ENCODE data around the gene IL17D. TPM values are rescaled to one million over a fixed set of nuclear protein-coding genes. Genes with fewer than 3 reads are reported as not detected.
"Not testable (repeated sequence)": the region's sequence is repeated elsewhere in the genome, so short reads cannot be mapped to it uniquely, and the experiment has no call there.

Gene IL17D
- total RNA-seq, 1 donor from 2014 or later, result 8.6 TPM

GRCh38 chr13:20676213-20676612, 27.3 kb upstream of the IL17D start:
- peaks cover 11% of the 10 kb centered on the region for H3K36me3 Mint-ChIP-seq (ENCODE audit: unreplicated experiment)
- H3K4me3 Mint-ChIP-seq (ENCODE audit: unreplicated experiment), result no peak overlapping the region
- TF ChIP-seq CTCF (IDR thresholded peaks at IDR 0.05), result no peak
- no peaks in the 10 kb centered on the region for H3K9me3 Mint-ChIP-seq (ENCODE audit: unreplicated experiment)
- H3K27ac Mint-ChIP-seq (ENCODE audit: unreplicated experiment), result no peak overlapping the region
- no peak for DNase-seq (ENCODE audit: extremely low spot score, unreplicated experiment)
- H3K27me3 Mint-ChIP-seq (ENCODE audit: unreplicated experiment), result no peaks in the 10 kb centered on the region
- no peaks in the 10 kb centered on the region for H3K4me1 Mint-ChIP-seq (ENCODE audit: unreplicated experiment)

GRCh38 chr13:20678606-20679005, 24.9 kb upstream of the IL17D start:
- H3K4me1 Mint-ChIP-seq (ENCODE audit: unreplicated experiment); H3K27ac Mint-ChIP-seq (ENCODE audit: unreplicated experiment); H3K27me3 Mint-ChIP-seq (ENCODE audit: unreplicated experiment); DNase-seq (ENCODE audit: extremely low spot score, unreplicated experiment); H3K9me3 Mint-ChIP-seq (ENCODE audit: unreplicated experiment); H3K36me3 Mint-ChIP-seq (ENCODE audit: unreplicated experiment); H3K4me3 Mint-ChIP-seq (ENCODE audit: unreplicated experiment): not testable (repeated sequence)

GRCh38 chr13:20679879-20680278, 23.6 kb upstream of the IL17D start:
- no peak for TF ChIP-seq CTCF (IDR thresholded peaks at IDR 0.05)
- H3K9me3 Mint-ChIP-seq (ENCODE audit: unreplicated experiment), result no peaks in the 10 kb centered on the region
- H3K4me1 Mint-ChIP-seq (ENCODE audit: unreplicated experiment), result peaks cover 3% of the 10 kb centered on the region
- H3K36me3 Mint-ChIP-seq (ENCODE audit: unreplicated experiment), result peaks cover 6% of the 10 kb centered on the region
- H3K27ac Mint-ChIP-seq (ENCODE audit: unreplicated experiment), result no peak overlapping the region
- no peaks in the 10 kb centered on the region for H3K27me3 Mint-ChIP-seq (ENCODE audit: unreplicated experiment)
- H3K4me3 Mint-ChIP-seq (ENCODE audit: unreplicated experiment), result no peak overlapping the region
- DNase-seq (ENCODE audit: extremely low spot score, unreplicated experiment), result no peak

GRCh38 chr13:20680416-20681080, 23.0 kb upstream of the IL17D start:
- peaks cover 3% of the 10 kb centered on the region for H3K4me1 Mint-ChIP-seq (ENCODE audit: unreplicated experiment)
- no peak overlapping the region for H3K27ac Mint-ChIP-seq (ENCODE audit: unreplicated experiment)
- H3K36me3 Mint-ChIP-seq (ENCODE audit: unreplicated experiment), result peaks cover 6% of the 10 kb centered on the region
- H3K27me3 Mint-ChIP-seq (ENCODE audit: unreplicated experiment), result no peaks in the 10 kb centered on the region
- DNase-seq (ENCODE audit: extremely low spot score, unreplicated experiment), result no peak
- no peaks in the 10 kb centered on the region for H3K9me3 Mint-ChIP-seq (ENCODE audit: unreplicated experiment)
- TF ChIP-seq CTCF (IDR thresholded peaks at IDR 0.05), result no peak
- H3K4me3 Mint-ChIP-seq (ENCODE audit: unreplicated experiment), result no peak overlapping the region

GRCh38 chr13:20681481-20681880, 22.0 kb upstream of the IL17D start:
- not testable (repeated sequence) for DNase-seq (ENCODE audit: extremely low spot score, unreplicated experiment); H3K4me3 Mint-ChIP-seq (ENCODE audit: unreplicated experiment); H3K36me3 Mint-ChIP-seq (ENCODE audit: unreplicated experiment); H3K27ac Mint-ChIP-seq (ENCODE audit: unreplicated experiment); H3K27me3 Mint-ChIP-seq (ENCODE audit: unreplicated experiment); H3K4me1 Mint-ChIP-seq (ENCODE audit: unreplicated experiment); H3K9me3 Mint-ChIP-seq (ENCODE audit: unreplicated experiment)

GRCh38 chr13:20682061-20682460, 21.4 kb upstream of the IL17D start:
- no peak for DNase-seq (ENCODE audit: extremely low spot score, unreplicated experiment)
- Mint-ChIP-seq H3K36me3 (ENCODE audit: unreplicated experiment) (peaks cover 3% of the 10 kb centered on the region), H3K27me3 (ENCODE audit: unreplicated experiment) (no peaks in the 10 kb centered on the region), H3K4me1 (ENCODE audit: unreplicated experiment) (peaks cover 10% of the 10 kb centered on the region), H3K27ac (ENCODE audit: unreplicated experiment) (no peak overlapping the region), H3K4me3 (ENCODE audit: unreplicated experiment) (no peak overlapping the region), H3K9me3 (ENCODE audit: unreplicated experiment) (no peaks in the 10 kb centered on the region)
- no peak for TF ChIP-seq CTCF (IDR thresholded peaks at IDR 0.05)
